GM21825 (cell line): ENCODE data around the gene SLCO3A1.

Experiments
- ATAC-seq: cut with Tn5 transposase; IDR thresholded peaks from one replicate; pipeline ENCODE4 v1.9.1; 2021; ENCODE audit warnings: mild to moderate bottlenecking, moderate library complexity; ENCODE audit not compliant: unreplicated experiment

The SLCO3A1 gene

GRCh38 chr15:91860498-91860897, 7.0 kb downstream of the SLCO3A1 start:
- ATAC-seq = no peak

- no peak for ATAC-seq
Observed at GRCh38 chr15:91861223-91861622, 7.7 kb downstream of the SLCO3A1 start.

GRCh38 chr15:91862891-91863504, 9.5 kb downstream of the SLCO3A1 start:
- no peak for ATAC-seq

- no peak for ATAC-seq
Observed at GRCh38 chr15:91863621-91864255, 10.2 kb downstream of the SLCO3A1 start.

GRCh38 chr15:91864664-91865063, 11.2 kb downstream of the SLCO3A1 start:
- ATAC-seq = peak; percentile 56

- no peak for ATAC-seq
Observed at GRCh38 chr15:91865486-91865885, 12.0 kb downstream of the SLCO3A1 start.

- no peak for ATAC-seq
Observed at GRCh38 chr15:91865950-91866349, 12.4 kb downstream of the SLCO3A1 start.

GRCh38 chr15:91866371-91866905, 12.9 kb downstream of the SLCO3A1 start:
- no peak for ATAC-seq

GRCh38 chr15:91866971-91867372, 13.5 kb downstream of the SLCO3A1 start:
- no peak for ATAC-seq

GRCh38 chr15:91867581-91868026, 14.1 kb downstream of the SLCO3A1 start:
- no peak for ATAC-seq

- no peak for ATAC-seq
Observed at GRCh38 chr15:91870876-91871537, 17.5 kb downstream of the SLCO3A1 start.

GRCh38 chr15:91871837-91872236, 18.3 kb downstream of the SLCO3A1 start:
- ATAC-seq = no peak

GRCh38 chr15:91872356-91873137, 19.0 kb downstream of the SLCO3A1 start:
- ATAC-seq = no peak

GRCh38 chr15:91873138-91873536, 19.6 kb downstream of the SLCO3A1 start:
- ATAC-seq = no peak

- no peak for ATAC-seq
Observed at GRCh38 chr15:91874171-91874570, 20.7 kb downstream of the SLCO3A1 start.

GRCh38 chr15:91874992-91875660, 21.6 kb downstream of the SLCO3A1 start:
- ATAC-seq = no peak

GRCh38 chr15:91876187-91876586, 22.7 kb downstream of the SLCO3A1 start:
- ATAC-seq = no peak

GRCh38 chr15:91878319-91878870, 24.9 kb downstream of the SLCO3A1 start:
- no peak for ATAC-seq

- ATAC-seq = no peak
Observed at GRCh38 chr15:91879158-91879557, 25.6 kb downstream of the SLCO3A1 start.

- ATAC-seq = no peak
Observed at GRCh38 chr15:91880373-91880772, 26.9 kb downstream of the SLCO3A1 start.
